K562 (cell line): ENCODE results near the gene JUND. TPM values are rescaled to one million over a fixed set of nuclear protein-coding genes. Genes with fewer than 3 reads are reported as not detected.

Experiments used
- AFF1 ChIP-seq, 2 experiments: fragments of 450-650 bp; IDR thresholded peaks; 2 replicates each; pipeline ENCODE4 v1.6.1; 2018; ENCODE audit warnings: mild to moderate bottlenecking in 2 of 2, low read depth in 1 of 2; ENCODE audit not compliant: partially characterized antibody in 2 of 2
- CHCHD3 ChIP-seq: fragments of 250-450 bp; sonication (Bioruptor Pico); IDR thresholded peaks from 2 replicates; pipeline ENCODE4 v2.1.2; 2022; ENCODE audit warnings: mild to moderate bottlenecking
- DEAF1 ChIP-seq: fragments of 450-650 bp; formaldehyde crosslinking; IDR thresholded peaks from 2 replicates; pipeline ENCODE4 v1.4.0; 2020; ENCODE audit warnings: mild to moderate bottlenecking, moderate library complexity
- FOXJ3 ChIP-seq: sonication (generic); formaldehyde crosslinking; IDR thresholded peaks from 2 replicates; pipeline ENCODE4 v1.4.0; 2020; ENCODE audit warnings: mild to moderate bottlenecking, missing genetic modification reagents
- FOXK2 ChIP-seq, 2 experiments: fragments of 450-650 bp; IDR thresholded peaks in 1 of 2; conservative IDR thresholded peaks in 1 of 2; 2 replicates each; pipeline ENCODE4 v1.6.1; 2016; ENCODE audit warnings: low read depth in 2 of 2, mild to moderate bottlenecking in 1 of 2
- GTF3C2 ChIP-seq: IDR thresholded peaks from 3 replicates; pipeline ENCODE4 v1.6.1; 2011; ENCODE audit warnings: borderline replicate concordance, mild to moderate bottlenecking, moderate library complexity; ENCODE audit not compliant: insufficient read length; ENCODE audit errors: extremely low read depth
- KLF13 ChIP-seq: fragments of 450-650 bp; IDR thresholded peaks from 2 replicates; pipeline ENCODE4 v1.6.1; 2016; ENCODE audit warnings: missing genetic modification characterization, low read depth, mild to moderate bottlenecking, missing compliant biosample characterization, moderate library complexity, borderline replicate concordance
- MEIS2 ChIP-seq: fragments of 450-650 bp; IDR thresholded peaks from 2 replicates; pipeline ENCODE4 v1.6.1; 2014; ENCODE audit warnings: mild to moderate bottlenecking; ENCODE audit not compliant: partially characterized antibody
- MLLT1 ChIP-seq, 2 experiments: fragments of 450-650 bp; IDR thresholded peaks; 2 replicates each; pipeline ENCODE4 v1.6.1; 2016
- NBN ChIP-seq: fragments of 450-650 bp; IDR thresholded peaks from 2 replicates; pipeline ENCODE4 v1.6.1; 2016; ENCODE audit warnings: low read depth, mild to moderate bottlenecking
- PPARD ChIP-seq: fragments of 250-450 bp; sonication (Bioruptor Pico); IDR thresholded peaks from 2 replicates; pipeline ENCODE4 v1.8.0; 2022; ENCODE audit warnings: inconsistent platforms, mild to moderate bottlenecking, moderate library complexity
- TAF15 ChIP-seq: fragments of 200-400 bp; formaldehyde crosslinking; IDR thresholded peaks from 2 replicates; pipeline ENCODE4 v1.6.1; 2017; ENCODE audit warnings: mild to moderate bottlenecking, low read depth, low read length, moderate library complexity
- THAP7 ChIP-seq: fragments of 250-450 bp; sonication (Bioruptor Pico); IDR thresholded peaks from 2 replicates; pipeline ENCODE4 v1.5.0; 2021
- ZBTB12 ChIP-seq: fragments of 250-450 bp; sonication (Bioruptor Pico); IDR thresholded peaks from 2 replicates; pipeline ENCODE4 v1.4.0; 2020
- polyA plus RNA-seq, 8 experiments: library from polyadenylated mRNA; depleted of rRNA in 4 of 8; stranded (reverse) in 5 of 8; unstranded in 3 of 8; fragments of >200 nt; fragmentation: Nextera tagmentation in 2 of 8; fragmentation: Illumina TruSeq in 1 of 8; extraction: Ambion mirVana in 2 of 8; extraction: Trizol in 1 of 8; gene quantifications; 2 replicates each; pipeline versions ENCODE4 v1.2.1 to v1.2.3, GENCODE V29; 2011 to 2014; ENCODE audit warnings: inconsistent platforms in 1 of 8, missing spikeins in 1 of 8
- total RNA-seq, 7 experiments: library from RNA; depleted of rRNA in 6 of 7; stranded (reverse); fragments of >200 nt in 6 of 7; fragmentation: Illumina TruSeq in 2 of 7; extraction: Trizol in 2 of 7; gene quantifications; 2 replicates each; pipeline versions ENCODE4 v1.2.1 to v1.2.3, GENCODE V29; 2011 to 2021; ENCODE audit warnings: low replicate concordance in 1 of 7

Gene JUND
- total and polyA plus RNA-seq, 9 of the 15 experiments (the other 6 are each of a cell fraction or from before 2014, with no cell fraction given): 6.4 to 286 (median 42.3) TPM

- TF ChIP-seq AFF1 (IDR thresholded peaks at IDR 0.05; ENCODE audit: low read depth in 1 of 2, partially characterized antibody in 2 of 2) (peak; percentile 83 to 88), MEIS2 (no peak), MLLT1 (IDR thresholded peaks at IDR 0.05) (peak; percentile 98 to 99), CHCHD3 (CRISPR knock-in tag) (0 out of 2 replicates have a peak, but pooled peaks have one; percentile 54), PPARD (CRISPR knock-in tag) (no peak), NBN (peak; percentile 86), ZBTB12 (CRISPR knock-in tag) (no peak), THAP7 (no peak), TAF15 (no peak), KLF13 (no peak), FOXJ3 (CRISPR knock-in tag) (no peak), DEAF1 (CRISPR knock-in tag) (peak; percentile 92), GTF3C2 (no peak), FOXK2 (conservative IDR thresholded peaks at IDR 0.05 in 1 of 2, IDR thresholded peaks at IDR 0.05 in 1 of 2; ENCODE audit: low read depth in 2 of 2) (peak; percentile 55 to 58; a peak in 1 of 4 replicates)
These were observed 1.7 kb downstream of the JUND start (continued) for GRCh38 chr19:18279516-18280246.
